Measurements from ENCODE around the gene ATRNL1. TPM values are rescaled to one million over a fixed set of nuclear protein-coding genes. Genes with fewer than 3 reads are reported as not detected.

The ATRNL1 gene
- total RNA-seq, 4 donors from 2014 or later, result 4.4 to 18.4 (median 14.4) TPM

DNA sequence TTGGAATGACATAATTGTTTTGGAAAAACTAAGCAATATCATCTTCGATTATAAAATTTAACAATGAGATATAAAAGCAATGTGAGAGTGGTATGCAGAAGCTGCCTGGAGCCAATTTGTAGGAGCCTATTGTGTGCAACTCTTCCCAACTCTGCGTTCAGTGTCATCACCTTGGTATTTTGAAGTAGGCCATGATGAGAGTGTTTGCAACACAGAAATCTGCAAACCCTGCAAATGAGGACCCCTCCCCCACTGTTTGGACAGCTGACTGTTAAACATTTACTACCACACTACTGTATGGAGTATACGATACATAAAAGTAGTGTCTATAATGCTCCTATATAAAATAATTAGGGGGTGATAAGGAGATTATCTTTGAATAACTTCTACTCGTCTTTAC lies 531.3 kb downstream of the ATRNL1 start:
- no peaks in the 10 kb centered on the region for H3K4me1 ChIP-seq
- TF ChIP-seq, protein P1, sequence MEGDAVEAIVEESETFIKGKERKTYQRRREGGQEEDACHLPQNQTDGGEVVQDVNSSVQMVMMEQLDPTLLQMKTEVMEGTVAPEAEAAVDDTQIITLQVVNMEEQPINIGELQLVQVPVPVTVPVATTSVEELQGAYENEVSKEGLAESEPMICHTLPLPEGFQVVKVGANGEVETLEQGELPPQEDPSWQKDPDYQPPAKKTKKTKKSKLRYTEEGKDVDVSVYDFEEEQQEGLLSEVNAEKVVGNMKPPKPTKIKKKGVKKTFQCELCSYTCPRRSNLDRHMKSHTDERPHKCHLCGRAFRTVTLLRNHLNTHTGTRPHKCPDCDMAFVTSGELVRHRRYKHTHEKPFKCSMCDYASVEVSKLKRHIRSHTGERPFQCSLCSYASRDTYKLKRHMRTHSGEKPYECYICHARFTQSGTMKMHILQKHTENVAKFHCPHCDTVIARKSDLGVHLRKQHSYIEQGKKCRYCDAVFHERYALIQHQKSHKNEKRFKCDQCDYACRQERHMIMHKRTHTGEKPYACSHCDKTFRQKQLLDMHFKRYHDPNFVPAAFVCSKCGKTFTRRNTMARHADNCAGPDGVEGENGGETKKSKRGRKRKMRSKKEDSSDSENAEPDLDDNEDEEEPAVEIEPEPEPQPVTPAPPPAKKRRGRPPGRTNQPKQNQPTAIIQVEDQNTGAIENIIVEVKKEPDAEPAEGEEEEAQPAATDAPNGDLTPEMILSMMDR (IDR thresholded peaks at IDR 0.05), result no peak
- no peak for TF ChIP-seq POLR2AphosphoS5 (IDR thresholded peaks at IDR 0.05)
- no peak for TF ChIP-seq POLR2A (IDR thresholded peaks at IDR 0.05)
- TF ChIP-seq EP300 (IDR thresholded peaks at IDR 0.05; ENCODE audit: low read depth), result no peak
- no peak for DNase-seq
- H3K27me3 ChIP-seq, result no peaks in the 10 kb centered on the region
- no peak overlapping the region for H3K4me3 ChIP-seq
- WGBS, 2 donors (ENCODE audit: low coverage in 1 of 2), result 50 to 55% methylated on average over 4 of the region's 4 CpGs
- H3K9me3 ChIP-seq, result no peaks in the 10 kb centered on the region
- no peak overlapping the region for H3K27ac ChIP-seq
- H3K36me3 ChIP-seq, result no peaks in the 10 kb centered on the region
- intact Hi-C loops (cut with DNase I; ENCODE audit: low total_unique reads), result no loop called here
- in situ Hi-C loops (cut with MboI; ENCODE audit: low pct_ligation_motif_present in 1 of 4, low pct_unique_long_range_greater_than_20kb in 1 of 4, low sequenced_read_pairs in 3 of 4), result no loop called here

DNA sequence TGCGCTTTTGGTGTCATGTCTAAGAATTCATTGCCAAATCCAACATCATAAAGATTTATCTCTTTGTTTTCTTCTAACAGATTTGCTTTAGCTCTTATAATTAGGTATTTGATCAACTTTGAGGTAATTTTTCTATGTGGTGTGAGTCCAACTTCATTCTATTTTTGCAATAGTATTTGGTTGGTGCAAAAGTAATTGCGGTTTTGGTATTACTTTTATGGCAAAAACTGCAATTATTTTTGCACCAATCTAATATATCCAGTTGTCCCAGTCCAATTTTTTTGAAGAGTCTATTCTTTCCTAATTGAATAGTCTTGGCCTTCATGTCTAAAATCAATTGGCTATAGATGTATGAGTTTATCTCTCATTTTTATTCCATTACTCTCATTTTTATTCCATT lies 535.5 kb downstream of the ATRNL1 start:
- no peaks in the 10 kb centered on the region for H3K36me3 ChIP-seq
- in situ Hi-C loops (cut with MboI; ENCODE audit: low pct_ligation_motif_present in 1 of 4, low pct_unique_long_range_greater_than_20kb in 1 of 4, low sequenced_read_pairs in 3 of 4), result no loop called here
- no peaks in the 10 kb centered on the region for H3K4me1 ChIP-seq
- H3K9me3 ChIP-seq, result no peaks in the 10 kb centered on the region
- no peaks in the 10 kb centered on the region for H3K27me3 ChIP-seq
- WGBS, 2 donors (ENCODE audit: low coverage in 1 of 2), result 46 to 88% methylated on average over 2 of the region's 2 CpGs
- TF ChIP-seq POLR2AphosphoS5 (IDR thresholded peaks at IDR 0.05) (no peak), EP300 (IDR thresholded peaks at IDR 0.05; ENCODE audit: low read depth) (no peak), POLR2A (IDR thresholded peaks at IDR 0.05) (no peak)
- TF ChIP-seq, protein P1 (IDR thresholded peaks at IDR 0.05), result no peak
- DNase-seq, result no peak
- no peak overlapping the region for H3K4me3 ChIP-seq
- intact Hi-C loops (cut with DNase I; ENCODE audit: low total_unique reads), result no loop called here
- no peak overlapping the region for H3K27ac ChIP-seq

DNA sequence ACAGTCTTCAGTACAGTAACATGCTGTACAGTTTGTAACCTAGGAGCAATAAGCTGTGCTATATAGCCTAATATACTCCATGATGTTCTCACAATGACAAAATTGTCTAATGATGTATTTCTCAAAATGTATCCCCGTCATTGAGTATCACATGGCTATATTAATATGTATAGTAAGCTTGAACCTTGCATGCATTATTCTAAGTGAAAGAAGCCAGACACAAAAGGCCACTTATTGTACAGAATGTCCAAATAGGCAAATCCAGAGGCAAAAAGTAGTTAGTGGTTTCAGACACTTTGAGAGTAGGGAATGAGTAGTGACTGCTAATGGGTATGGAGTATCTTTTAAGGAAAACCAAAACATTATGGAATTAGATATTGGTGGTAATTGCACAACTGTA lies 545.1 kb downstream of the ATRNL1 start:
- TF ChIP-seq POLR2AphosphoS5 (IDR thresholded peaks at IDR 0.05), result no peak
- TF ChIP-seq, protein P1 (IDR thresholded peaks at IDR 0.05), result no peak
- TF ChIP-seq EP300 (IDR thresholded peaks at IDR 0.05; ENCODE audit: low read depth), result no peak
- TF ChIP-seq POLR2A (IDR thresholded peaks at IDR 0.05), result no peak
- WGBS, 2 donors (ENCODE audit: low coverage in 1 of 2), result 60 to 84% methylated on average over 1 of the region's 1 CpG
- Histone ChIP-seq H3K36me3 (no peaks in the 10 kb centered on the region), H3K27me3 (no peaks in the 10 kb centered on the region), H3K4me1 (no peaks in the 10 kb centered on the region), H3K27ac (no peak overlapping the region), H3K4me3 (no peak overlapping the region), H3K9me3 (no peaks in the 10 kb centered on the region)
- no peak for DNase-seq
- in situ Hi-C loops (cut with MboI; ENCODE audit: low pct_ligation_motif_present in 1 of 4, low pct_unique_long_range_greater_than_20kb in 1 of 4, low sequenced_read_pairs in 3 of 4) (no loop called here), intact Hi-C loops (cut with DNase I; ENCODE audit: low total_unique reads) (no loop called here)

DNA sequence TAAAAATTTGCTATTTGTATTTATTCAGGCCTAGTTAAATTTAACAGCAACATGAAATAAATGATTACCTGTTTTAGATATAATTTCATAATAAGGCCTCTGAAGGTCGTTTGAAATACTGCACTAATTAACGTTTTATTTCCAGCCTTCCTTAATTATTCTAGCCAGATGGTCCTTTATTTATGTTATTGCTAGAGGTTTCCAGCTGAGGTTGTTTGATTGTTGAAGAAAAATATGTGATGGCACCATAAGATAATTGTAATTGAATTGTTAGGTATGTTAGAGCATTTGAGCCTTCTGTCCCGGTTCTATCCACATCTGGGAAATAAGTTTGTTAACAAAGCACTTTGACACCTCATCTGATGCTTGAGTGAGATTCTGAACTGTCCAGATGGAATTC lies 556.1 kb downstream of the ATRNL1 start:
- no peak for TF ChIP-seq POLR2AphosphoS5 (IDR thresholded peaks at IDR 0.05)
- no peak for TF ChIP-seq POLR2A (IDR thresholded peaks at IDR 0.05)
- TF ChIP-seq, protein P1 (IDR thresholded peaks at IDR 0.05), result no peak
- no peak for TF ChIP-seq EP300 (IDR thresholded peaks at IDR 0.05; ENCODE audit: low read depth)
- no peak overlapping the region for H3K4me3 ChIP-seq
- WGBS, 2 donors (ENCODE audit: low coverage in 1 of 2), result 43 to 56% methylated on average over 3 of the region's 3 CpGs

More for the DNA sequence above, 556.1 kb downstream of the ATRNL1 start:
- H3K9me3 ChIP-seq, result no peaks in the 10 kb centered on the region
- no peaks in the 10 kb centered on the region for H3K4me1 ChIP-seq
- no peaks in the 10 kb centered on the region for H3K27me3 ChIP-seq
- intact Hi-C loops (cut with DNase I; ENCODE audit: low total_unique reads) (no loop called here), in situ Hi-C loops (cut with MboI; ENCODE audit: low pct_ligation_motif_present in 1 of 4, low pct_unique_long_range_greater_than_20kb in 1 of 4, low sequenced_read_pairs in 3 of 4) (no loop called here)
- no peak overlapping the region for H3K27ac ChIP-seq
- DNase-seq, result no peak
- H3K36me3 ChIP-seq, result no peaks in the 10 kb centered on the region
